H9 (cell line): ENCODE measurements around the gene EPN3. TPM values are rescaled to one million over a fixed set of nuclear protein-coding genes. Genes with fewer than 3 reads are reported as not detected.

ENCODE experiments used
- DNase-seq: peaks from one replicate; pipeline ENCODE4 v3.0.0-alpha.2; 2017
- H2AFZ ChIP-seq: one replicate; pipeline ENCODE4 v1.6.1; 2013; ENCODE audit warnings: mild to moderate bottlenecking, low read length, control low read depth, moderate library complexity
- H2AK5ac ChIP-seq: 2 replicates; pipeline ENCODE4 v1.6.1; 2013; ENCODE audit warnings: low read length, control low read depth, mixed read lengths; ENCODE audit not compliant: insufficient read length
- H2BK120ac ChIP-seq: one replicate; pipeline ENCODE4 v1.6.1; 2013; ENCODE audit warnings: low read depth, mild to moderate bottlenecking, low read length, control low read depth, inconsistent platforms; ENCODE audit not compliant: poor library complexity, severe bottlenecking
- H2BK12ac ChIP-seq: 2 replicates; pipeline ENCODE4 v1.6.1; 2013; ENCODE audit warnings: low read length, control low read depth, mixed read lengths, low read depth; ENCODE audit not compliant: insufficient read length
- H2BK15ac ChIP-seq: 2 replicates; pipeline ENCODE4 v1.6.1; 2013; ENCODE audit warnings: low read depth, low read length, control low read depth
- H2BK20ac ChIP-seq: one replicate; pipeline ENCODE4 v1.6.1; 2013; ENCODE audit warnings: low read depth, mild to moderate bottlenecking, low read length, control low read depth, inconsistent platforms; ENCODE audit not compliant: poor library complexity, severe bottlenecking
- H2BK5ac ChIP-seq: 2 replicates; pipeline ENCODE4 v1.6.1; 2013; ENCODE audit warnings: low read length, control low read depth, mixed read lengths; ENCODE audit not compliant: insufficient read length
- H3K14ac ChIP-seq: 2 replicates; pipeline ENCODE4 v1.6.1; 2013; ENCODE audit warnings: low read length, control low read depth; ENCODE audit not compliant: insufficient read depth
- H3K18ac ChIP-seq: 2 replicates; pipeline ENCODE4 v1.6.1; 2013; ENCODE audit warnings: low read depth, mild to moderate bottlenecking, mixed read lengths, low read length, control low read depth; ENCODE audit not compliant: insufficient read length
- H3K23ac ChIP-seq: 2 replicates; pipeline ENCODE4 v1.6.1; 2013; ENCODE audit warnings: low read length, control low read depth, mixed read lengths, low read depth; ENCODE audit not compliant: insufficient read length
- H3K23me2 ChIP-seq: 2 replicates; pipeline ENCODE4 v1.6.1; 2013; ENCODE audit warnings: low read depth, mild to moderate bottlenecking, mixed read lengths, low read length, control low read depth; ENCODE audit not compliant: insufficient read length, poor library complexity, severe bottlenecking
- H3K27ac ChIP-seq: 2 replicates; pipeline ENCODE4 v1.5.1; 2013; ENCODE audit warnings: low read length, control low read depth, mixed read lengths, low read depth; ENCODE audit not compliant: insufficient read length
- H3K27me3 ChIP-seq: 2 replicates; pipeline ENCODE4 v1.6.1; 2013; ENCODE audit warnings: low read length, control low read depth, inconsistent platforms; ENCODE audit not compliant: insufficient read depth
- H3K4ac ChIP-seq: 2 replicates; pipeline ENCODE4 v1.6.1; 2013; ENCODE audit warnings: low read depth, mild to moderate bottlenecking, control low read depth, inconsistent platforms, low read length, moderate library complexity
- H3K4me1 ChIP-seq: 2 replicates; pipeline ENCODE4 v1.6.1; 2013; ENCODE audit warnings: low read length, control low read depth, inconsistent platforms; ENCODE audit not compliant: insufficient read depth
- H3K4me2 ChIP-seq: 2 replicates; pipeline ENCODE4 v1.6.1; 2013; ENCODE audit warnings: low read length, control low read depth, mixed read lengths; ENCODE audit not compliant: insufficient read length, insufficient read depth
- H3K56ac ChIP-seq: 2 replicates; pipeline ENCODE4 v1.6.1; 2013; ENCODE audit warnings: low read depth, mild to moderate bottlenecking, mixed read lengths, low read length, control low read depth; ENCODE audit not compliant: insufficient read length
- H3K79me1 ChIP-seq: 2 replicates; pipeline ENCODE4 v1.6.1; 2013; ENCODE audit warnings: low read depth, mild to moderate bottlenecking, moderate library complexity, low read length, control low read depth, inconsistent platforms; ENCODE audit not compliant: insufficient read depth, poor library complexity, severe bottlenecking
- H3K79me2 ChIP-seq: 2 replicates; pipeline ENCODE4 v1.6.1; 2013; ENCODE audit warnings: low read length, control low read depth, inconsistent platforms; ENCODE audit not compliant: insufficient read depth
- H3K9ac ChIP-seq: 2 replicates; pipeline ENCODE4 v1.6.1; 2013; ENCODE audit warnings: low read length, control low read depth, mixed read lengths; ENCODE audit not compliant: insufficient read length; ENCODE audit errors: extremely low read depth
- H3K9me3 ChIP-seq: one replicate; pipeline ENCODE4 v1.6.1; 2013; ENCODE audit warnings: low read depth, low read length, inconsistent platforms; ENCODE audit not compliant: control insufficient read depth
- H3T11ph ChIP-seq: one replicate; pipeline ENCODE4 v1.6.1; 2013; ENCODE audit warnings: mild to moderate bottlenecking, low read length, control low read depth, inconsistent platforms
- H4K20me1 ChIP-seq: one replicate; pipeline ENCODE4 v1.6.1; 2013; ENCODE audit not compliant: control insufficient read depth, insufficient read length, insufficient read depth
- H4K5ac ChIP-seq: 2 replicates; pipeline ENCODE4 v1.6.1; 2013; ENCODE audit warnings: low read depth, mild to moderate bottlenecking, mixed read lengths, low read length, control low read depth; ENCODE audit not compliant: insufficient read length
- H4K8ac ChIP-seq: replicated peaks from 2 replicates; pipeline ENCODE4 v1.6.1; 2013; ENCODE audit warnings: low read length, control low read depth, mixed read lengths, low read depth; ENCODE audit not compliant: insufficient read length
- H4K91ac ChIP-seq: 2 replicates; pipeline ENCODE4 v1.6.1; 2013; ENCODE audit warnings: low read depth, mild to moderate bottlenecking, moderate library complexity, mixed read lengths, low read length, control low read depth; ENCODE audit not compliant: insufficient read length
- H3K27ac Mint-ChIP-seq, 3 experiments: 2 replicates in 2 of 3; 3 replicates in 1 of 3; pipeline ENCODE4 v1.8.0; 2020 to 2021; ENCODE audit warnings: mixed read lengths in 3 of 3, mild to moderate bottlenecking in 1 of 3, moderate library complexity in 1 of 3
- H3K27me3 Mint-ChIP-seq: 2 replicates; pipeline ENCODE4 v1.8.0; 2021; ENCODE audit warnings: low read depth, mild to moderate bottlenecking, moderate library complexity, mixed read lengths
- H3K36me3 Mint-ChIP-seq, 3 experiments: 2 replicates in 2 of 3; 3 replicates in 1 of 3; pipeline ENCODE4 v1.8.0; 2020 to 2021; ENCODE audit warnings: low read depth in 3 of 3, mixed read lengths in 3 of 3; ENCODE audit not compliant: insufficient read depth in 1 of 3
- H3K4me1 Mint-ChIP-seq, 2 experiments: 2 replicates each; pipeline ENCODE4 v1.8.0; 2020; ENCODE audit warnings: mixed read lengths in 2 of 2
- H3K4me3 Mint-ChIP-seq, 2 experiments: 2 replicates in 1 of 2; 3 replicates in 1 of 2; pipeline ENCODE4 v1.8.0; 2020 to 2021; ENCODE audit warnings: mild to moderate bottlenecking in 2 of 2, mixed read lengths in 2 of 2, moderate library complexity in 1 of 2
- H3K9me3 Mint-ChIP-seq, 2 experiments: 2 replicates in 1 of 2; 3 replicates in 1 of 2; pipeline ENCODE4 v1.8.0; 2020; ENCODE audit warnings: mild to moderate bottlenecking in 2 of 2, mixed read lengths in 2 of 2, moderate library complexity in 1 of 2
- CTCF ChIP-seq: fragments of 200-600 bp; sonication (generic); conservative IDR thresholded peaks from 3 replicates; pipeline ENCODE4 v1.8.0; 2021; ENCODE audit warnings: antibody characterized with exemption, mild to moderate bottlenecking
- WGBS: extraction: QIAGEN DNeasy Blood & Tissue Kit; methylation state at CpG from one replicate; pipeline ENCODE4 v1.1.7; 2013; ENCODE audit warnings: missing lambda C conversion rate, low lambda C conversion rate, mixed read lengths; ENCODE audit not compliant: insufficient read length; ENCODE audit errors: extremely low coverage; 5-methylcytosine and 5-hydroxymethylcytosine counted together
- total RNA-seq: library from RNA; stranded (reverse); gene quantifications from 2 replicates; pipeline ENCODE4 v1.2.1, GENCODE V29; 2021

The EPN3 gene
- total RNA-seq, 1 experiment from 2014 or later, result 1.9 TPM

- DNase-seq, result no peak
- Histone ChIP-seq H4K20me1 (no peaks in the 10 kb centered on the region), H3K23me2 (no peaks in the 10 kb centered on the region), H3K79me2 (no peaks in the 10 kb centered on the region), H3K27me3 (no peaks in the 10 kb centered on the region; the same call in 1 of the 2 replicates), H2BK12ac (no peak overlapping the region), H3K79me1 (no peaks in the 10 kb centered on the region), H3K9me3 (no peaks in the 10 kb centered on the region), H3K18ac (no peak overlapping the region), H3K4ac (no peak overlapping the region), H3K4me1 (no peaks in the 10 kb centered on the region; the same call in 1 of the 2 replicates), H4K8ac (no peak overlapping the region), H4K91ac (no peak overlapping the region), H2BK5ac (no peak overlapping the region), H3K4me2 (no peak overlapping the region), H3K56ac (no peak overlapping the region), H3K27ac (no peak overlapping the region), H2BK20ac (no peak overlapping the region), H2BK15ac (no peak overlapping the region), H2AFZ (no peak overlapping the region), H3K9ac (no peak overlapping the region), H3K23ac (no peak overlapping the region), H3K14ac (no peak overlapping the region), H3T11ph (no peak overlapping the region), H4K5ac (no peak overlapping the region), H2BK120ac (no peak overlapping the region), H2AK5ac (no peak overlapping the region)
- H3K27ac Mint-ChIP-seq, result no peak overlapping the region
- H3K27me3 Mint-ChIP-seq, result peaks cover 3% of the 10 kb centered on the region; the same call in 1 of the 2 replicates
- no peak for TF ChIP-seq CTCF
- H3K9me3 Mint-ChIP-seq, result no peaks in the 10 kb centered on the region
- WGBS, result no CpG with 5 or more reads among the region's 7 CpGs
- peaks cover 2% of the 10 kb centered on the region in 2 experiments; a peak in 3 of 4 replicates for H3K4me1 Mint-ChIP-seq
- no peaks in the 10 kb centered on the region for H3K36me3 Mint-ChIP-seq
- no peak overlapping the region for H3K4me3 Mint-ChIP-seq
These were observed 34.3 kb upstream of the EPN3 start for GRCh38 chr17:50498021-50498874.
